Ovary (tissue), 3 donors: Measurements from ENCODE around the gene SOX12.
A peak's percentile ranks its signal among the peaks of the same experiment; 100 is the strongest.

ENCODE experiments used
- EP300 ChIP-seq: sonication (generic); formaldehyde crosslinking; IDR thresholded peaks from one replicate; pipeline ENCODE4 v1.6.1; 2017; ENCODE audit warnings: antibody characterized with exemption
- POLR2A ChIP-seq: fragments of 450-650 bp; IDR thresholded peaks from one replicate; pipeline ENCODE4 v1.6.1; 2017; ENCODE audit warnings: antibody characterized with exemption, mild to moderate bottlenecking, moderate library complexity
- TF ChIP-seq, protein P1 (sequence below), 3 donors: fragments of 450-650 bp in 2 of 3; fragments of 200-600 bp in 1 of 3; IDR thresholded peaks; one replicate each; pipeline versions ENCODE4 v1.5.1 to v1.8.0; 2016 to 2022; ENCODE audit warnings: antibody characterized with exemption in 3 of 3, mild to moderate bottlenecking in 1 of 3
- donor health status: DM: no; HTN: no; CAD: no.

DNA sequence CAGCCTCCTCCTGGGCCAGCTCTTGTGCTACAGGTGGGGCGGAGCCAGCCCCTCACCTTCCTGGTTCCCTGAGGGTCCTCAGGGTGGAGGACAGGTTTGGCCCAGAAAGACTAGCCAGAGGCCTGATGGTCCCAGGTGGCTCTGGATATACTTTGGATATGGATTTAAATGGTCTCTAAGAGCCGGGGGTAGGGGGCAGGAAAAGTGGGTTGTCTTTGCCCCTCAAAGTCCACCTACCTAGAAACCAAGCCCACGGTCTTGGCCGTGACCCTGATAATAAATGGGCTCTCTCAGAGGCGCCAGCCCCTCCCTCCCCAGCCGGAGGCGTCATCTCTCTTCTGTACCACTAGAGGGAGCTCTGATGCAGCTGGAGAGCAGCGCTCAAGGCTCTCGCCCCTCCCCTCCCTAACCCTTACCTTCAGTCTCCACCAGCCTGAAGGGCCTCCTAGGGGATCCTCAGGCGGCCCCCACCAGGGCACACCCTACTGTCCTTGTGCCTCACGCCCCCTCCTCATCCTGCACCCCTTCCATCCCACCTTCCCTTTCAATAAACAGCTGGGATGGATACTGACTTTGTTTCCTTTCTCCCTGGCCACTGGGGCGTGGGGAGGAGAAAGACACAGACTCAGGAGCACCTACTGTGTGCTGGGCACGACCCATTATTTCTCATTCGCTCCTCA, 29.1 kb downstream of the SOX12 start:
- TF ChIP-seq, protein P1, sequence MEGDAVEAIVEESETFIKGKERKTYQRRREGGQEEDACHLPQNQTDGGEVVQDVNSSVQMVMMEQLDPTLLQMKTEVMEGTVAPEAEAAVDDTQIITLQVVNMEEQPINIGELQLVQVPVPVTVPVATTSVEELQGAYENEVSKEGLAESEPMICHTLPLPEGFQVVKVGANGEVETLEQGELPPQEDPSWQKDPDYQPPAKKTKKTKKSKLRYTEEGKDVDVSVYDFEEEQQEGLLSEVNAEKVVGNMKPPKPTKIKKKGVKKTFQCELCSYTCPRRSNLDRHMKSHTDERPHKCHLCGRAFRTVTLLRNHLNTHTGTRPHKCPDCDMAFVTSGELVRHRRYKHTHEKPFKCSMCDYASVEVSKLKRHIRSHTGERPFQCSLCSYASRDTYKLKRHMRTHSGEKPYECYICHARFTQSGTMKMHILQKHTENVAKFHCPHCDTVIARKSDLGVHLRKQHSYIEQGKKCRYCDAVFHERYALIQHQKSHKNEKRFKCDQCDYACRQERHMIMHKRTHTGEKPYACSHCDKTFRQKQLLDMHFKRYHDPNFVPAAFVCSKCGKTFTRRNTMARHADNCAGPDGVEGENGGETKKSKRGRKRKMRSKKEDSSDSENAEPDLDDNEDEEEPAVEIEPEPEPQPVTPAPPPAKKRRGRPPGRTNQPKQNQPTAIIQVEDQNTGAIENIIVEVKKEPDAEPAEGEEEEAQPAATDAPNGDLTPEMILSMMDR (IDR thresholded peaks at IDR 0.05), result peak; percentile 78 to 93 (median 86)
- no peak for TF ChIP-seq POLR2A
- no peak for TF ChIP-seq EP300
